Measurements from ENCODE around the gene GPR161.

DNA sequence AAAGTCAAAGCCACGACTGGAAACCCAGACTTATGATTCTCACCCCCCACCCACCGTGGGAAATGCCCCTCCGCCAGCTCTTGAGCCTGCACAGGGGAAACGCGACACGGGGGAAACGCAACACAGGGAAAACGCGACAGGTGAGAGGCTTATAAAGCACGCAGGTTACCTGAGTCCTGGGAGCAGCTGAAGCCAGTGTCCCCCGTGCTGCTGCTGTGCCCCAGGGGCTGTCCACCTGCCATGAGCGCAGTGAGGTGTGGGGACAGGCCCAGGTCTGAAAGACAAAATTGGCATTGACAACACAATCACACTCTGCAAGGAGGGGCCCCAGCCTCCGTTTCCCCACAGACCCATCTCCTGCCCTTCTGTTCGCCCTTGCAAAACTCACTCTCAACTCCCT is 46.3 kb downstream of the GPR161 start:
- TF ChIP-seq, protein P1, sequence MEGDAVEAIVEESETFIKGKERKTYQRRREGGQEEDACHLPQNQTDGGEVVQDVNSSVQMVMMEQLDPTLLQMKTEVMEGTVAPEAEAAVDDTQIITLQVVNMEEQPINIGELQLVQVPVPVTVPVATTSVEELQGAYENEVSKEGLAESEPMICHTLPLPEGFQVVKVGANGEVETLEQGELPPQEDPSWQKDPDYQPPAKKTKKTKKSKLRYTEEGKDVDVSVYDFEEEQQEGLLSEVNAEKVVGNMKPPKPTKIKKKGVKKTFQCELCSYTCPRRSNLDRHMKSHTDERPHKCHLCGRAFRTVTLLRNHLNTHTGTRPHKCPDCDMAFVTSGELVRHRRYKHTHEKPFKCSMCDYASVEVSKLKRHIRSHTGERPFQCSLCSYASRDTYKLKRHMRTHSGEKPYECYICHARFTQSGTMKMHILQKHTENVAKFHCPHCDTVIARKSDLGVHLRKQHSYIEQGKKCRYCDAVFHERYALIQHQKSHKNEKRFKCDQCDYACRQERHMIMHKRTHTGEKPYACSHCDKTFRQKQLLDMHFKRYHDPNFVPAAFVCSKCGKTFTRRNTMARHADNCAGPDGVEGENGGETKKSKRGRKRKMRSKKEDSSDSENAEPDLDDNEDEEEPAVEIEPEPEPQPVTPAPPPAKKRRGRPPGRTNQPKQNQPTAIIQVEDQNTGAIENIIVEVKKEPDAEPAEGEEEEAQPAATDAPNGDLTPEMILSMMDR (IDR thresholded peaks at IDR 0.05), result no peak
- TF ChIP-seq POLR2A (IDR thresholded peaks at IDR 0.05) (no peak), POLR2AphosphoS5 (IDR thresholded peaks at IDR 0.05) (no peak), EP300 (IDR thresholded peaks at IDR 0.05) (no peak)
